ENCODE measurements around the gene UGT1A6.

UGT1A6 gene

DNA sequence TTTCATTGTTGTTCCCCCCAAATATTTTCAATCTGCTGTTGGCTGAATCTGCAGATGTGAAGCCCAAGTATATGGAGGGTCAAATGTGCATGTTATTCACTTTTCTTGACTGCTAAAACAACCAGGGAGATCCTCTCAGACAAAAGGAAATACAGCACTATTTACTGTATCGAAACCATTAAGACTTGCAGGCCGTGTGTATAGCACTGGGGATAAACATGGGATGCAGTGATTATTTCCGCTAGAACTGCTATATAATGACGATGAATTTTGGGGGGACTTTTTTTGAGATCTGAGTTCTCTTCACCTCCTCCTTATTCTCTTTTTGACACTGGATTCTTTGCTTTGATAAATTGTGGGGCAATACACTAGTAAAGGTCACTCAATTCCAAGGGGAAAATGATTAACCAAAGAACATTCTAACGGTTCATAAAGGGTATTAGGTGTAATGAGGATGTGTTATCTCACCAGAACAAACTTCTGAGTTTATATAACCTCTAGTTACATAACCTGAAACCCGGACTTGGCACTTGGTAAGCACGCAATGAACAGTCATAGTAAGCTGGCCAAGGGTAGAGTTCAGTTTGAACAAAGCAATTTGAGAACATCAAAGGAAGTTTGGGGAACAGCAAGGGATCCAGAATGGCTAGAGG lies 63.9 kb downstream of the UGT1A6 start:
- WGBS = 92% methylated on average over 5 of the region's 7 CpGs
- H3K27me3 ChIP-seq (ENCODE audit: insufficient read depth, low read length) = no peaks in the 10 kb centered on the region
- no peak overlapping the region for H3K9ac ChIP-seq (ENCODE audit: low read depth, low read length)
- H3K4me3 ChIP-seq (ENCODE audit: low read length) = no peak overlapping the region
- H3K9me3 ChIP-seq (ENCODE audit: insufficient read depth, low read depth, low read length) = peaks cover 6% of the 10 kb centered on the region
- H3K4me1 ChIP-seq (ENCODE audit: insufficient read depth, low read length) = no peaks in the 10 kb centered on the region
- H3K36me3 ChIP-seq (ENCODE audit: insufficient read depth, low read length) = no peaks in the 10 kb centered on the region
- no peak overlapping the region for H3K27ac ChIP-seq (ENCODE audit: low read depth, low read length)

DNA sequence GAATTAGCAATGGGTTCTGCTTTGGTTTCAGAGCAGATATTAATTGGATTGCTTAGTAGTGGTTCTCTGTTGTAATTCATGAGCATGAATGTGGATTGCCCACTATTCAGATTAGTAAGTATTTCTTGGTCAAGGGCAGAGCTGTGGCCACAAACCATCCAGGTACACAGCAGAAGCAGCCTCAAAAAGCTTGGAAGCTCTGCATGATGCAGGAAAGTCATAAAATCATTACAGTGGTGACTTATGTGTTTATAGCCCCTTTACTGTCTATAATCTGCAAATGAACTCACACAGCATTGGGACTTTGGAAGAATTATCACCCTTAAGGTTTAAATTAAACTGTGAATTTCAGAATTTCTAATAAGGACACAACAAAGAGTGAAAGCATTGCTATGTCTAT lies 65.5 kb downstream of the UGT1A6 start:
- Histone ChIP-seq H3K9me3 (ENCODE audit: insufficient read depth, low read depth, low read length) (no peaks in the 10 kb centered on the region), H3K4me1 (ENCODE audit: insufficient read depth, low read length) (no peaks in the 10 kb centered on the region), H3K27ac (ENCODE audit: low read depth, low read length) (no peak overlapping the region), H3K36me3 (ENCODE audit: insufficient read depth, low read length) (no peaks in the 10 kb centered on the region), H3K27me3 (ENCODE audit: insufficient read depth, low read length) (no peaks in the 10 kb centered on the region), H3K4me3 (ENCODE audit: low read length) (no peak overlapping the region), H3K9ac (ENCODE audit: low read depth, low read length) (no peak overlapping the region)

- H3K9me3 ChIP-seq (ENCODE audit: insufficient read depth, low read depth, low read length) = no peaks in the 10 kb centered on the region
- WGBS = 92% methylated on average over 2 of the region's 2 CpGs
- no peaks in the 10 kb centered on the region for H3K36me3 ChIP-seq (ENCODE audit: insufficient read depth, low read length)
- no peak overlapping the region for H3K27ac ChIP-seq (ENCODE audit: low read depth, low read length)
- no peaks in the 10 kb centered on the region for H3K27me3 ChIP-seq (ENCODE audit: insufficient read depth, low read length)
- H3K4me3 ChIP-seq (ENCODE audit: low read length) = no peak overlapping the region
- H3K9ac ChIP-seq (ENCODE audit: low read depth, low read length) = no peak overlapping the region
- no peaks in the 10 kb centered on the region for H3K4me1 ChIP-seq (ENCODE audit: insufficient read depth, low read length)
Observed at GRCh38 chr2:233758849-233759248, 66.2 kb downstream of the UGT1A6 start.

GRCh38 chr2:233760043-233760442 lies 67.4 kb downstream of the UGT1A6 start, which contains the start of gene UGT1A1:
Gene UGT1A1, plus strand, starts transcription at chr2:233760270. Its CDS starts 18 bp downstream, at chr2:233760288.
- Histone ChIP-seq H3K9ac (ENCODE audit: low read depth, low read length) (no peak within 1 kb of the TSS), H3K4me3 (ENCODE audit: low read length) (no peak within 1 kb of the TSS), H3K4me1 (ENCODE audit: insufficient read depth, low read length) (no peaks in the 10 kb centered on the region), H3K27ac (ENCODE audit: low read depth, low read length) (no peak within 1 kb of the TSS), H3K27me3 (ENCODE audit: insufficient read depth, low read length) (no peaks in the 10 kb centered on the region), H3K36me3 (ENCODE audit: insufficient read depth, low read length) (no peaks in the 10 kb centered on the region), H3K9me3 (ENCODE audit: insufficient read depth, low read depth, low read length) (no peaks in the 10 kb centered on the region)
- 94% methylated on average over 5 of the region's 6 CpGs for WGBS

DNA sequence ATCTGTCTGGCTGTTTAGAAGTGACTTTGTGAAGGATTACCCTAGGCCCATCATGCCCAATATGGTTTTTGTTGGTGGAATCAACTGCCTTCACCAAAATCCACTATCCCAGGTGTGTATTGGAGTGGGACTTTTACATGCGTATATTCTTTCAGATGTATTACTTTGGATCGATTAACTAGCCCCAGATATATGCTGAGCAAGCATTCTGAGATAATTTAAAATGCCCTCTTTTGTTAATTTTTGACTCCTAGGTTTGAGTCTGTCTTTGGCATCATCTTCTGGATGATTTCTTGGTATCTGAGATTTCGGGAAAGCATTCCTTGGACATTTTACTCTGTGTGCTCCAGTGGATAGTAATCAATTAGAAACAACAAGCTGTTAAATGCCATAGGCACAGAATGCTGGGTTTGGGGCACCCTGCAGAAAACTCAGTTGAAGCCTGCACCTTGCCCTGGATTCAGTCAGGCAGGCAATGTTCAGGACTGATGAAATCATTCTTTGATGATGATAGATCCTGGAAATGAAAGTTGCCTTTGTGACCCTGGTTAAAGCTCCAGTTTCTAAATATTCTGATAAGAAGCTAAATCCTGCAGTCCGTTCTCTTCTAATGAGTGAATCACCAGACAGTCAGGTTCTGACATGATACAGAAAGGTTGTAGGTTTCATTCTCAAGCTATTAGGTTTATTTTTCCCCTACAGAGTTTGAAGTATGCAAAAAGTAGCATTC lies 68.5 kb downstream of the UGT1A6 start:
- no peaks in the 10 kb centered on the region for H3K9me3 ChIP-seq (ENCODE audit: insufficient read depth, low read depth, low read length)
- H3K4me1 ChIP-seq (ENCODE audit: insufficient read depth, low read length) = no peaks in the 10 kb centered on the region
- no peak overlapping the region for H3K9ac ChIP-seq (ENCODE audit: low read depth, low read length)
- WGBS = 97% methylated on average over 4 of the region's 4 CpGs
- no peaks in the 10 kb centered on the region for H3K36me3 ChIP-seq (ENCODE audit: insufficient read depth, low read length)
- H3K4me3 ChIP-seq (ENCODE audit: low read length) = no peak overlapping the region
- no peak overlapping the region for H3K27ac ChIP-seq (ENCODE audit: low read depth, low read length)
- H3K27me3 ChIP-seq (ENCODE audit: insufficient read depth, low read length) = no peaks in the 10 kb centered on the region

DNA sequence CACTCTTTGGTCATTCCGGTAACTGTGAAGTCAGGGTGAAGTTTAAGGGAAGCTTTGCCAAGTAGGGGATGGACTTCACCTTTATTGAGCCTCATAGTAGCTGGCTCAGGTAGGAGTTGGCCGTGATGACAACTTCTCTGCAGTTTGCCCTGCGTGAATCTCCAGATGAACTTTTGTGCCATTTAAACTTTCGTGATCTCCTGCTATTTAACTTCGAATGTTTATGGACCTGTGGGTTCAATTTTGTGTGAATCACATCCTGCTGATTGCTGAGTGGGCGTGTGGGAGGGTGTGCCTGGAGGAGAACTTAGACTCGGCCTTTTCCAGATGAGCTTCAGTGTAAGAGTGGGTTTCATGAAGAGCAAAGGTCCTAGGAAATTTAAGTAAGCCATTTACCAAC lies 71.6 kb downstream of the UGT1A6 start:
- Histone ChIP-seq H3K27ac (ENCODE audit: low read depth, low read length) (no peak overlapping the region), H3K9me3 (ENCODE audit: insufficient read depth, low read depth, low read length) (no peaks in the 10 kb centered on the region), H3K9ac (ENCODE audit: low read depth, low read length) (no peak overlapping the region), H3K36me3 (ENCODE audit: insufficient read depth, low read length) (no peaks in the 10 kb centered on the region), H3K4me1 (ENCODE audit: insufficient read depth, low read length) (no peaks in the 10 kb centered on the region), H3K4me3 (ENCODE audit: low read length) (no peak overlapping the region), H3K27me3 (ENCODE audit: insufficient read depth, low read length) (no peaks in the 10 kb centered on the region)
- 90% methylated on average over 7 of the region's 7 CpGs for WGBS

DNA sequence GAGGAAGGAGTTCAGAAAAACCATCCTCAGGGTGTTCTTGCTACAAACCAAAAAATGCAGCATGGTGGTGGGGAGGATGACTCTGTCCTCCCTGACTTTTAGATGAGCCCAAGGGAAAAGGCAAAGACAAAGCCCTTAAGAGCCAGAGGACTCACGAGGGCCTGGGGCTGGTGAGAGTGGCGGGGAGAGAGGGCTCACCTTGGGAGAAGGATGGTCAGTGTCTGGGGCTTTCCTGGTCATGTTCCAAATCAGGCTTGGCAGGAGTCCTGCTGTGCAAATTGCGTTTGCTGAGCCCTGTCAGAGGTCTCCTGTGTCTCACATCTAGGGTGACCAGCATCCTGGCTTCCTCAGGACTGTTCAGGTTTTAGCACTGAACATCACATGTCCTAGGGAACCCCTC lies 72.1 kb downstream of the UGT1A6 start:
- Histone ChIP-seq H3K4me3 (ENCODE audit: low read length) (no peak overlapping the region), H3K27ac (ENCODE audit: low read depth, low read length) (no peak overlapping the region), H3K9ac (ENCODE audit: low read depth, low read length) (no peak overlapping the region), H3K27me3 (ENCODE audit: insufficient read depth, low read length) (no peaks in the 10 kb centered on the region), H3K9me3 (ENCODE audit: insufficient read depth, low read depth, low read length) (no peaks in the 10 kb centered on the region), H3K4me1 (ENCODE audit: insufficient read depth, low read length) (no peaks in the 10 kb centered on the region), H3K36me3 (ENCODE audit: insufficient read depth, low read length) (no peaks in the 10 kb centered on the region)
- 84% methylated on average over 3 of the region's 3 CpGs for WGBS

- no peaks in the 10 kb centered on the region for H3K27me3 ChIP-seq (ENCODE audit: insufficient read depth, low read length)
- no peaks in the 10 kb centered on the region for H3K4me1 ChIP-seq (ENCODE audit: insufficient read depth, low read length)
- no peaks in the 10 kb centered on the region for H3K9me3 ChIP-seq (ENCODE audit: insufficient read depth, low read depth, low read length)
- no peak overlapping the region for H3K4me3 ChIP-seq (ENCODE audit: low read length)
- 84% methylated on average over 4 of the region's 4 CpGs for WGBS
- H3K27ac ChIP-seq (ENCODE audit: low read depth, low read length) = no peak overlapping the region
- no peaks in the 10 kb centered on the region for H3K36me3 ChIP-seq (ENCODE audit: insufficient read depth, low read length)
- no peak overlapping the region for H3K9ac ChIP-seq (ENCODE audit: low read depth, low read length)
Observed at GRCh38 chr2:233766416-233766815, 73.7 kb downstream of the UGT1A6 start.

DNA sequence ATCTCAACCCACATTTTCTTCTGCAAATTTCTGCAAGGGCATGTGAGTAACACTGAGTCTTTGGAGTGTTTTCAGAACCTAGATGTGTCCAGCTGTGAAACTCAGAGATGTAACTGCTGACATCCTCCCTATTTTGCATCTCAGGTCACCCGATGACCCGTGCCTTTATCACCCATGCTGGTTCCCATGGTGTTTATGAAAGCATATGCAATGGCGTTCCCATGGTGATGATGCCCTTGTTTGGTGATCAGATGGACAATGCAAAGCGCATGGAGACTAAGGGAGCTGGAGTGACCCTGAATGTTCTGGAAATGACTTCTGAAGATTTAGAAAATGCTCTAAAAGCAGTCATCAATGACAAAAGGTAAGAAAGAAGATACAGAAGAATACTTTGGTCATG lies 75.4 kb downstream of the UGT1A6 start:
- Histone ChIP-seq H3K4me3 (ENCODE audit: low read length) (no peak overlapping the region), H3K9me3 (ENCODE audit: insufficient read depth, low read depth, low read length) (no peaks in the 10 kb centered on the region), H3K4me1 (ENCODE audit: insufficient read depth, low read length) (no peaks in the 10 kb centered on the region), H3K27ac (ENCODE audit: low read depth, low read length) (no peak overlapping the region), H3K36me3 (ENCODE audit: insufficient read depth, low read length) (no peaks in the 10 kb centered on the region), H3K9ac (ENCODE audit: low read depth, low read length) (no peak overlapping the region), H3K27me3 (ENCODE audit: insufficient read depth, low read length) (no peaks in the 10 kb centered on the region)
- 75% methylated on average over 4 of the region's 4 CpGs for WGBS

DNA sequence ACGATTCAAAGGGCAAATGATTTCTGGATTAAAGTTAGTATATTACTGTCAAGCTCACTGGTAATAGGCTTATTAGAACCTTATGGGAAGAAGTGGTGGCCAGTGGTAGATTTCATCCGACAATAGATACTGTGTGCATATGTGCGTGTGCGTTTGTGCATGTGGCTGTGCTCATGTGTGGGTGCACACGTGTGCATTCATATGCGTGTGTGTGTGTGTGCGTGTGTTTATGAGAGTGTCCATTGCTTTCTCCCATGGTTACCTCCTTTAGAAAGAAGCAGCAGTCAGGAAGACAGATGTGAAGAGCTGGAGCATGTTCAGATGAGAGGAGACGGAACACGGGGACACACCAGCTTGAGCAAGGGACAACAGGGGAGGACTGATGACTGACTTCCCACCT lies 76.6 kb downstream of the UGT1A6 start:
- H3K27me3 ChIP-seq (ENCODE audit: insufficient read depth, low read length) = no peaks in the 10 kb centered on the region
- H3K4me3 ChIP-seq (ENCODE audit: low read length) = no peak overlapping the region
- no peak overlapping the region for H3K9ac ChIP-seq (ENCODE audit: low read depth, low read length)
- no peaks in the 10 kb centered on the region for H3K9me3 ChIP-seq (ENCODE audit: insufficient read depth, low read depth, low read length)
- no peaks in the 10 kb centered on the region for H3K4me1 ChIP-seq (ENCODE audit: insufficient read depth, low read length)
- H3K36me3 ChIP-seq (ENCODE audit: insufficient read depth, low read length) = no peaks in the 10 kb centered on the region
- WGBS = 96% methylated on average over 9 of the region's 9 CpGs
- H3K27ac ChIP-seq (ENCODE audit: low read depth, low read length) = no peak overlapping the region

DNA sequence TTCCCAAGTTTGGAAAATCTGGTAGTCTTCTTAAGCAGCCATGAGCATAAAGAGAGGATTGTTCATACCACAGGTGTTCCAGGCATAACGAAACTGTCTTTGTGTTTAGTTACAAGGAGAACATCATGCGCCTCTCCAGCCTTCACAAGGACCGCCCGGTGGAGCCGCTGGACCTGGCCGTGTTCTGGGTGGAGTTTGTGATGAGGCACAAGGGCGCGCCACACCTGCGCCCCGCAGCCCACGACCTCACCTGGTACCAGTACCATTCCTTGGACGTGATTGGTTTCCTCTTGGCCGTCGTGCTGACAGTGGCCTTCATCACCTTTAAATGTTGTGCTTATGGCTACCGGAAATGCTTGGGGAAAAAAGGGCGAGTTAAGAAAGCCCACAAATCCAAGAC lies 79.5 kb downstream of the UGT1A6 start:
- Histone ChIP-seq H3K27ac (ENCODE audit: low read depth, low read length) (no peak overlapping the region), H3K9me3 (ENCODE audit: insufficient read depth, low read depth, low read length) (no peaks in the 10 kb centered on the region), H3K4me1 (ENCODE audit: insufficient read depth, low read length) (no peaks in the 10 kb centered on the region), H3K9ac (ENCODE audit: low read depth, low read length) (no peak overlapping the region), H3K27me3 (ENCODE audit: insufficient read depth, low read length) (no peaks in the 10 kb centered on the region), H3K4me3 (ENCODE audit: low read length) (no peak overlapping the region), H3K36me3 (ENCODE audit: insufficient read depth, low read length) (no peaks in the 10 kb centered on the region)
- WGBS = 90% methylated on average over 16 of the region's 16 CpGs

Data from HUES64 (cell line).